Heart right ventricle (tissue), 16 donors: ENCODE measurements around the gene COL17A1. TPM values are rescaled to one million over a fixed set of nuclear protein-coding genes. Genes with fewer than 3 reads are reported as not detected.
A peak's percentile ranks its signal among the peaks of the same experiment; 100 is the strongest.

Experiments
- ATAC-seq, 8 donors: fragments of 200-7000 bp; cut with Tn5 transposase; one replicate each; pipeline ENCODE4 v1.9.1; 2020; ENCODE audit warnings: mild to moderate bottlenecking in 8 of 8, moderate library complexity in 8 of 8, moderate number of reproducible peaks in 1 of 8
- DNase-seq, 2 donors: peaks; one replicate each; pipeline ENCODE4 v3.0.0-alpha.2; 2020
- H3K27ac ChIP-seq, 10 donors: fragments of 200-600 bp; sonication (generic) in 2 of 10; one replicate each; pipeline versions ENCODE4 v1.5.0 to v1.8.0; 2020 to 2022; ENCODE audit warnings: mild to moderate bottlenecking in 3 of 10
- H3K27me3 ChIP-seq, 7 donors: fragments of 200-600 bp; one replicate each; pipeline ENCODE4 v1.8.0; 2021 to 2022; ENCODE audit warnings: mild to moderate bottlenecking in 2 of 7
- H3K36me3 ChIP-seq, 9 donors: fragments of 200-600 bp; sonication (generic) in 1 of 9; one replicate each; pipeline versions ENCODE4 v1.5.0 to v1.8.0; 2020 to 2022; ENCODE audit warnings: mild to moderate bottlenecking in 2 of 9
- H3K4me1 ChIP-seq, 9 donors: fragments of 200-600 bp; sonication (generic) in 1 of 9; one replicate each; pipeline versions ENCODE4 v1.5.0 to v1.8.0; 2020 to 2022; ENCODE audit warnings: mild to moderate bottlenecking in 4 of 9
- H3K4me3 ChIP-seq, 10 donors: fragments of 200-600 bp; sonication (generic) in 2 of 10; one replicate each; pipeline versions ENCODE4 v1.5.0 to v1.8.0; 2020 to 2022; ENCODE audit warnings: mild to moderate bottlenecking in 7 of 10, moderate library complexity in 2 of 10
- H3K9me3 ChIP-seq, 11 donors: fragments of 200-600 bp in 10 of 11; sonication (generic) in 2 of 11; one replicate each; pipeline versions ENCODE4 v1.5.0 to v1.8.0; 2013 to 2022; ENCODE audit warnings: mild to moderate bottlenecking in 2 of 11, control low read depth in 1 of 11, moderate library complexity in 1 of 11
- WGBS, 2 donors: extraction: QIAGEN DNeasy Blood & Tissue Kit; methylation state at CpG; one replicate each; pipeline ENCODE4 v1.1.7; 2013; ENCODE audit warnings: inconsistent platforms in 1 of 2; 5-methylcytosine and 5-hydroxymethylcytosine counted together
- intact Hi-C, 10 donors: fragments of 100-400 bp; cut with DNase I; formaldehyde crosslinking; loops; one replicate each; pipeline versions ENCODE4 v1.11.1 to v1.14.2; 2022
- polyA plus RNA-seq, 2 donors: library from polyadenylated mRNA; stranded (reverse); fragments of 200-250 nt; gene quantifications; one replicate each; pipeline ENCODE4 v1.2.3, GENCODE V29; 2013
- total RNA-seq, 10 donors: library from RNA; stranded (reverse); fragmentation: NEBNext Ultra II Directional in 3 of 10; extraction: Animal tissue kit (Norgen Biotek cat#: 25700) in 3 of 10; gene quantifications; one replicate each; pipeline versions ENCODE4 v1.2.1 to v1.2.4, GENCODE V29; 2021 to 2023
- TF ChIP-seq, protein P1 (sequence below), 9 donors: fragments of 200-600 bp; sonication (generic) in 2 of 9; IDR thresholded peaks; one replicate each; pipeline versions ENCODE4 v1.5.0 to v1.8.0; 2021 to 2022; ENCODE audit warnings: antibody characterized with exemption in 9 of 9, mild to moderate bottlenecking in 5 of 9, moderate library complexity in 1 of 9
- donor health status: Arrhythmogenic right ventricular cardiomyopathy.
- donor health status: ischemic (EF 13 %, LVEDD 7.1; RV severe dilation, severe dysfunction).
- donor health status: healthy with polysubstance abuse.
- donor health status: DM: no; HTN: yes; CAD: no.
- donor health status: DM: no; HTN: no; CAD: no.
- donor health status: ischemic (EF 25% LVEDD 6.9; RV normal size, moderate dysfunction).
- donor health status: ischemic (EF 25% LVEDD 5.7; RV mildly dilated, moderate dysfunction).
- donor health status: healthy.
- donor health status: DM: yes; HTN: yes; CAD: no.
- donor health status: Ischemic cardiomyopathy.
- donor health status: ischemic (EF 35%, LVEDD 5.7; RV mildly dilated, moderate dysfunction).
- donor health status: nonischemic (EF 11% LVEDD 7.7; RV severe dilation, severe dysfunction).
- donor health status: DM: yes; HTN: yes; CAD: no.
- donor health status: PGD.
- donor health status: ischemic (EF 29% LVEDD 5.4; RV normal size, mild dysfunction).
- donor health status: nonischemic (EF 23%, LVEDD 6.1; RV moderate dilation, normal function).

Gene COL17A1
- total and polyA plus RNA-seq, 12 donors, result 0.10 to 0.39 (median 0.16) TPM; not detected in 6

- Histone ChIP-seq H3K27ac (no peak overlapping the region), H3K4me1 (peaks cover 0 to 9% (median 5%) of the 10 kb centered on the region in 9 donors), H3K27me3 (no peaks in the 10 kb centered on the region), H3K9me3 (no peaks in the 10 kb centered on the region), H3K4me3 (no peak overlapping the region), H3K36me3 (no peaks in the 10 kb centered on the region)
- DNase-seq, result no peak
- no peak for ATAC-seq
- TF ChIP-seq, protein P1, sequence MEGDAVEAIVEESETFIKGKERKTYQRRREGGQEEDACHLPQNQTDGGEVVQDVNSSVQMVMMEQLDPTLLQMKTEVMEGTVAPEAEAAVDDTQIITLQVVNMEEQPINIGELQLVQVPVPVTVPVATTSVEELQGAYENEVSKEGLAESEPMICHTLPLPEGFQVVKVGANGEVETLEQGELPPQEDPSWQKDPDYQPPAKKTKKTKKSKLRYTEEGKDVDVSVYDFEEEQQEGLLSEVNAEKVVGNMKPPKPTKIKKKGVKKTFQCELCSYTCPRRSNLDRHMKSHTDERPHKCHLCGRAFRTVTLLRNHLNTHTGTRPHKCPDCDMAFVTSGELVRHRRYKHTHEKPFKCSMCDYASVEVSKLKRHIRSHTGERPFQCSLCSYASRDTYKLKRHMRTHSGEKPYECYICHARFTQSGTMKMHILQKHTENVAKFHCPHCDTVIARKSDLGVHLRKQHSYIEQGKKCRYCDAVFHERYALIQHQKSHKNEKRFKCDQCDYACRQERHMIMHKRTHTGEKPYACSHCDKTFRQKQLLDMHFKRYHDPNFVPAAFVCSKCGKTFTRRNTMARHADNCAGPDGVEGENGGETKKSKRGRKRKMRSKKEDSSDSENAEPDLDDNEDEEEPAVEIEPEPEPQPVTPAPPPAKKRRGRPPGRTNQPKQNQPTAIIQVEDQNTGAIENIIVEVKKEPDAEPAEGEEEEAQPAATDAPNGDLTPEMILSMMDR (IDR thresholded peaks at IDR 0.05), result no peak
- WGBS, 2 donors, result 86 to 87% methylated on average over 5 of the region's 5 CpGs
- intact Hi-C loops, result no loop called here
These were observed 3.7 kb downstream of the COL17A1 start for GRCh38 chr10:104081998-104082397.

DNA sequence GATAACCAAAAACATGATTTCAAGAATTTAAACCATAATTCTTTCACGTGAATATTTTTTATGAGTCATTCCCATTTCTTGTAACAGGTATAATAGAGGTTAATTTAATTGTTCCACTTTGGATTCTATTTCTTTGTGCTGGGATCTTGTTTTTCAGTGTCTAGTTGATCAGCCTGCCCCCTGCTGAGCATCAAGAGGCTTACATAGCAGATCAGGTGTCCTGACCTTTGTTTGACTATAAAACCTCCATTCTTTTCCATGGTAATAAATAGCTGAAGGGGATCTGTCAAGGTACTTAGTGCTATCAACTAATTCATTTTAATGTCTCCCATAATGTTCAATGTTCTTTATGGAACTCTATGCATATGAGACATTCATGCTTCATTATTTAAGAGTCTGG lies 4.9 kb downstream of the COL17A1 start:
- Histone ChIP-seq H3K4me1 (peaks cover 0 to 18% (median 12%) of the 10 kb centered on the region in 9 donors), H3K27ac (no peak overlapping the region), H3K36me3 (no peaks in the 10 kb centered on the region), H3K27me3 (no peaks in the 10 kb centered on the region), H3K9me3 (no peaks in the 10 kb centered on the region), H3K4me3 (no peak overlapping the region)
- no peak for ATAC-seq
- DNase-seq, result no peak
- intact Hi-C loops, result no loop called here
- TF ChIP-seq, protein P1 (IDR thresholded peaks at IDR 0.05), result peak in 7 of 9 donors; percentile 25 to 51 (median 43)
- WGBS, 2 donors, result 51 to 61% methylated on average over 1 of the region's 1 CpG

GRCh38 chr10:104077663-104078151 lies 8.0 kb downstream of the COL17A1 start:
- Histone ChIP-seq H3K9me3 (no peaks in the 10 kb centered on the region), H3K27me3 (no peaks in the 10 kb centered on the region), H3K4me1 (peaks cover 0 to 18% (median 12%) of the 10 kb centered on the region in 9 donors), H3K4me3 (no peak overlapping the region), H3K36me3 (no peaks in the 10 kb centered on the region), H3K27ac (peak overlapping the region in 5 of 10 donors; percentile 36 to 63 (median 40))
- WGBS, 2 donors, result 84% methylated on average over 5 of the region's 5 CpGs
- TF ChIP-seq, protein P1 (IDR thresholded peaks at IDR 0.05), result no peak
- DNase-seq, result no peak
- intact Hi-C loops, result loop anchor here in 1 of 10 donors (2.0 kb wide), 1 partner anchor 43 kb away; no protein-coding TSS in a partner anchor
- ATAC-seq, result no peak

- intact Hi-C loops, result loop anchor here in 1 of 10 donors (2.0 kb wide), 1 partner anchor 44 kb away; no protein-coding TSS in a partner anchor
- DNase-seq (no peak), ATAC-seq (peak in 1 of 8 donors; percentile 40)
- Histone ChIP-seq H3K27ac (peak overlapping the region in 6 of 10 donors; percentile 32 to 63 (median 40)), H3K9me3 (no peaks in the 10 kb centered on the region), H3K4me1 (peaks cover 0 to 18% (median 12%) of the 10 kb centered on the region in 9 donors), H3K27me3 (no peaks in the 10 kb centered on the region), H3K4me3 (no peak overlapping the region), H3K36me3 (no peaks in the 10 kb centered on the region)
- 64 to 69% methylated on average over 3 of the region's 3 CpGs for WGBS, 2 donors
- TF ChIP-seq, protein P1 (IDR thresholded peaks at IDR 0.05), result no peak
These were observed 8.4 kb downstream of the COL17A1 start for GRCh38 chr10:104077247-104077646.
